ENCODE data around the gene CISTR.

CISTR gene

DNA sequence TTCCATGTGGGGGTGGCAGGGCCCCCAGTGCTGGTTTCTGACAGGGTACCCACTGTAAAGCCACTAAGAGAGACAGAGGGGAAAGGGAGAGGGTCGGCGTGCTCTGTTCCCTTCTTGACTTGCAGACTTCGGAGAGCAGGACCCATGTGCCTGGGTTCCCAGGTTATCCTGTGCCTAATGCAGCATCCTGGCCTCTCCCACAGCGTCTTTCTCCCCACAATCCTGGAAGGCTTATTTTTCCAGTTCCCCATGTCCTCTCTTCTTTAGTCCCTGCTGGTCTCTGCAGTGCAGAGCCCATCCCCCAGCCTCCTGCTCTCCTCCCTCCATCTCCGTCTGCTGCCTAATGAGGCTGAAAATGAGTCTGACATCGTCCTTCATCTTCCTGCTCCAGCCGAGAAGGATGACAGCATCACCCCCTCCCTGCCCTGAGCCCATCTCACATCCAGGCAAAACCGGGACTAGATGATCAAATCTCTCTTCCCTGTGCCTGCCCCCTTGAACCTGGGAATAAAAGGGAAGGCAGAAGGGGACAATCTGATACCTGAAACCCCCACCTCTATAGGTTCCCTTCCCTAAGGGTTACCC is 39.6 kb downstream of the CISTR start (continued):
- TF ChIP-seq, protein P1, sequence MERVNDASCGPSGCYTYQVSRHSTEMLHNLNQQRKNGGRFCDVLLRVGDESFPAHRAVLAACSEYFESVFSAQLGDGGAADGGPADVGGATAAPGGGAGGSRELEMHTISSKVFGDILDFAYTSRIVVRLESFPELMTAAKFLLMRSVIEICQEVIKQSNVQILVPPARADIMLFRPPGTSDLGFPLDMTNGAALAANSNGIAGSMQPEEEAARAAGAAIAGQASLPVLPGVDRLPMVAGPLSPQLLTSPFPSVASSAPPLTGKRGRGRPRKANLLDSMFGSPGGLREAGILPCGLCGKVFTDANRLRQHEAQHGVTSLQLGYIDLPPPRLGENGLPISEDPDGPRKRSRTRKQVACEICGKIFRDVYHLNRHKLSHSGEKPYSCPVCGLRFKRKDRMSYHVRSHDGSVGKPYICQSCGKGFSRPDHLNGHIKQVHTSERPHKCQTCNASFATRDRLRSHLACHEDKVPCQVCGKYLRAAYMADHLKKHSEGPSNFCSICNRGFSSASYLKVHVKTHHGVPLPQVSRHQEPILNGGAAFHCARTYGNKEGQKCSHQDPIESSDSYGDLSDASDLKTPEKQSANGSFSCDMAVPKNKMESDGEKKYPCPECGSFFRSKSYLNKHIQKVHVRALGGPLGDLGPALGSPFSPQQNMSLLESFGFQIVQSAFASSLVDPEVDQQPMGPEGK (tag by site-specific recombination; IDR thresholded peaks at IDR 0.05): peak; percentile 71; the same call in 1 of the 2 replicates
- no peak for TF ChIP-seq ZNF610 (tag by site-specific recombination; IDR thresholded peaks at IDR 0.05; ENCODE audit: borderline replicate concordance)
- no peak for TF ChIP-seq ZNF501 (tag by site-specific recombination; IDR thresholded peaks at IDR 0.05)
- no peak for TF ChIP-seq ZNF621 (tag by site-specific recombination; IDR thresholded peaks at IDR 0.05)
- TF ChIP-seq, protein P2, sequence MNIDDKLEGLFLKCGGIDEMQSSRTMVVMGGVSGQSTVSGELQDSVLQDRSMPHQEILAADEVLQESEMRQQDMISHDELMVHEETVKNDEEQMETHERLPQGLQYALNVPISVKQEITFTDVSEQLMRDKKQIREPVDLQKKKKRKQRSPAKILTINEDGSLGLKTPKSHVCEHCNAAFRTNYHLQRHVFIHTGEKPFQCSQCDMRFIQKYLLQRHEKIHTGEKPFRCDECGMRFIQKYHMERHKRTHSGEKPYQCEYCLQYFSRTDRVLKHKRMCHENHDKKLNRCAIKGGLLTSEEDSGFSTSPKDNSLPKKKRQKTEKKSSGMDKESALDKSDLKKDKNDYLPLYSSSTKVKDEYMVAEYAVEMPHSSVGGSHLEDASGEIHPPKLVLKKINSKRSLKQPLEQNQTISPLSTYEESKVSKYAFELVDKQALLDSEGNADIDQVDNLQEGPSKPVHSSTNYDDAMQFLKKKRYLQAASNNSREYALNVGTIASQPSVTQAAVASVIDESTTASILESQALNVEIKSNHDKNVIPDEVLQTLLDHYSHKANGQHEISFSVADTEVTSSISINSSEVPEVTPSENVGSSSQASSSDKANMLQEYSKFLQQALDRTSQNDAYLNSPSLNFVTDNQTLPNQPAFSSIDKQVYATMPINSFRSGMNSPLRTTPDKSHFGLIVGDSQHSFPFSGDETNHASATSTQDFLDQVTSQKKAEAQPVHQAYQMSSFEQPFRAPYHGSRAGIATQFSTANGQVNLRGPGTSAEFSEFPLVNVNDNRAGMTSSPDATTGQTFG (tag by site-specific recombination; IDR thresholded peaks at IDR 0.05; ENCODE audit: borderline replicate concordance): no peak
- no peak for TF ChIP-seq ZFP3 (tag by site-specific recombination; IDR thresholded peaks at IDR 0.05; ENCODE audit: low read depth)
- TF ChIP-seq, protein P3, sequence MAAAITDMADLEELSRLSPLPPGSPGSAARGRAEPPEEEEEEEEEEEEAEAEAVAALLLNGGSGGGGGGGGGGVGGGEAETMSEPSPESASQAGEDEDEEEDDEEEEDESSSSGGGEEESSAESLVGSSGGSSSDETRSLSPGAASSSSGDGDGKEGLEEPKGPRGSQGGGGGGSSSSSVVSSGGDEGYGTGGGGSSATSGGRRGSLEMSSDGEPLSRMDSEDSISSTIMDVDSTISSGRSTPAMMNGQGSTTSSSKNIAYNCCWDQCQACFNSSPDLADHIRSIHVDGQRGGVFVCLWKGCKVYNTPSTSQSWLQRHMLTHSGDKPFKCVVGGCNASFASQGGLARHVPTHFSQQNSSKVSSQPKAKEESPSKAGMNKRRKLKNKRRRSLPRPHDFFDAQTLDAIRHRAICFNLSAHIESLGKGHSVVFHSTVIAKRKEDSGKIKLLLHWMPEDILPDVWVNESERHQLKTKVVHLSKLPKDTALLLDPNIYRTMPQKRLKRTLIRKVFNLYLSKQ (tag by site-specific recombination; IDR thresholded peaks at IDR 0.05; ENCODE audit: borderline replicate concordance): no peak
- no peak for TF ChIP-seq ZNF843 (tag by site-specific recombination; IDR thresholded peaks at IDR 0.05)
- TF ChIP-seq ZNF341 (tag by site-specific recombination; IDR thresholded peaks at IDR 0.05; ENCODE audit: low read depth): no peak
- TF ChIP-seq IKZF3 (tag by site-specific recombination; IDR thresholded peaks at IDR 0.05): peak; percentile 76
- TF ChIP-seq SP3 (tag by site-specific recombination; IDR thresholded peaks at IDR 0.05): no peak
- TF ChIP-seq SP7 (tag by site-specific recombination; IDR thresholded peaks at IDR 0.05): peak; percentile 69
- no peak for TF ChIP-seq EGR2 (tag by site-specific recombination; IDR thresholded peaks at IDR 0.05; ENCODE audit: low read depth)
- TF ChIP-seq, protein P4, sequence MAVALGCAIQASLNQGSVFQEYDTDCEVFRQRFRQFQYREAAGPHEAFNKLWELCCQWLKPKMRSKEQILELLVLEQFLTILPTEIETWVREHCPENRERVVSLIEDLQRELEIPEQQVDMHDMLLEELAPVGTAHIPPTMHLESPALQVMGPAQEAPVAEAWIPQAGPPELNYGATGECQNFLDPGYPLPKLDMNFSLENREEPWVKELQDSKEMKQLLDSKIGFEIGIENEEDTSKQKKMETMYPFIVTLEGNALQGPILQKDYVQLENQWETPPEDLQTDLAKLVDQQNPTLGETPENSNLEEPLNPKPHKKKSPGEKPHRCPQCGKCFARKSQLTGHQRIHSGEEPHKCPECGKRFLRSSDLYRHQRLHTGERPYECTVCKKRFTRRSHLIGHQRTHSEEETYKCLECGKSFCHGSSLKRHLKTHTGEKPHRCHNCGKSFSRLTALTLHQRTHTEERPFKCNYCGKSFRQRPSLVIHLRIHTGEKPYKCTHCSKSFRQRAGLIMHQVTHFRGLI (tag by site-specific recombination; IDR thresholded peaks at IDR 0.05): no peak
- TF ChIP-seq PRDM1 (tag by site-specific recombination; IDR thresholded peaks at IDR 0.05): no peak
- TF ChIP-seq ZBTB17 (tag by site-specific recombination; IDR thresholded peaks at IDR 0.05): peak; percentile 97
- TF ChIP-seq, protein P5, sequence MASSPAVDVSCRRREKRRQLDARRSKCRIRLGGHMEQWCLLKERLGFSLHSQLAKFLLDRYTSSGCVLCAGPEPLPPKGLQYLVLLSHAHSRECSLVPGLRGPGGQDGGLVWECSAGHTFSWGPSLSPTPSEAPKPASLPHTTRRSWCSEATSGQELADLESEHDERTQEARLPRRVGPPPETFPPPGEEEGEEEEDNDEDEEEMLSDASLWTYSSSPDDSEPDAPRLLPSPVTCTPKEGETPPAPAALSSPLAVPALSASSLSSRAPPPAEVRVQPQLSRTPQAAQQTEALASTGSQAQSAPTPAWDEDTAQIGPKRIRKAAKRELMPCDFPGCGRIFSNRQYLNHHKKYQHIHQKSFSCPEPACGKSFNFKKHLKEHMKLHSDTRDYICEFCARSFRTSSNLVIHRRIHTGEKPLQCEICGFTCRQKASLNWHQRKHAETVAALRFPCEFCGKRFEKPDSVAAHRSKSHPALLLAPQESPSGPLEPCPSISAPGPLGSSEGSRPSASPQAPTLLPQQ (tag by site-specific recombination; IDR thresholded peaks at IDR 0.05): peak; percentile 70
- TF ChIP-seq ZNF391 (tag by site-specific recombination; IDR thresholded peaks at IDR 0.05; ENCODE audit: borderline replicate concordance, low read depth): no peak
- no peak for TF ChIP-seq GFI1B (tag by site-specific recombination; IDR thresholded peaks at IDR 0.05)
- TF ChIP-seq ZNF138 (tag by site-specific recombination; IDR thresholded peaks at IDR 0.05; ENCODE audit: borderline replicate concordance): no peak
- TF ChIP-seq, protein P6, sequence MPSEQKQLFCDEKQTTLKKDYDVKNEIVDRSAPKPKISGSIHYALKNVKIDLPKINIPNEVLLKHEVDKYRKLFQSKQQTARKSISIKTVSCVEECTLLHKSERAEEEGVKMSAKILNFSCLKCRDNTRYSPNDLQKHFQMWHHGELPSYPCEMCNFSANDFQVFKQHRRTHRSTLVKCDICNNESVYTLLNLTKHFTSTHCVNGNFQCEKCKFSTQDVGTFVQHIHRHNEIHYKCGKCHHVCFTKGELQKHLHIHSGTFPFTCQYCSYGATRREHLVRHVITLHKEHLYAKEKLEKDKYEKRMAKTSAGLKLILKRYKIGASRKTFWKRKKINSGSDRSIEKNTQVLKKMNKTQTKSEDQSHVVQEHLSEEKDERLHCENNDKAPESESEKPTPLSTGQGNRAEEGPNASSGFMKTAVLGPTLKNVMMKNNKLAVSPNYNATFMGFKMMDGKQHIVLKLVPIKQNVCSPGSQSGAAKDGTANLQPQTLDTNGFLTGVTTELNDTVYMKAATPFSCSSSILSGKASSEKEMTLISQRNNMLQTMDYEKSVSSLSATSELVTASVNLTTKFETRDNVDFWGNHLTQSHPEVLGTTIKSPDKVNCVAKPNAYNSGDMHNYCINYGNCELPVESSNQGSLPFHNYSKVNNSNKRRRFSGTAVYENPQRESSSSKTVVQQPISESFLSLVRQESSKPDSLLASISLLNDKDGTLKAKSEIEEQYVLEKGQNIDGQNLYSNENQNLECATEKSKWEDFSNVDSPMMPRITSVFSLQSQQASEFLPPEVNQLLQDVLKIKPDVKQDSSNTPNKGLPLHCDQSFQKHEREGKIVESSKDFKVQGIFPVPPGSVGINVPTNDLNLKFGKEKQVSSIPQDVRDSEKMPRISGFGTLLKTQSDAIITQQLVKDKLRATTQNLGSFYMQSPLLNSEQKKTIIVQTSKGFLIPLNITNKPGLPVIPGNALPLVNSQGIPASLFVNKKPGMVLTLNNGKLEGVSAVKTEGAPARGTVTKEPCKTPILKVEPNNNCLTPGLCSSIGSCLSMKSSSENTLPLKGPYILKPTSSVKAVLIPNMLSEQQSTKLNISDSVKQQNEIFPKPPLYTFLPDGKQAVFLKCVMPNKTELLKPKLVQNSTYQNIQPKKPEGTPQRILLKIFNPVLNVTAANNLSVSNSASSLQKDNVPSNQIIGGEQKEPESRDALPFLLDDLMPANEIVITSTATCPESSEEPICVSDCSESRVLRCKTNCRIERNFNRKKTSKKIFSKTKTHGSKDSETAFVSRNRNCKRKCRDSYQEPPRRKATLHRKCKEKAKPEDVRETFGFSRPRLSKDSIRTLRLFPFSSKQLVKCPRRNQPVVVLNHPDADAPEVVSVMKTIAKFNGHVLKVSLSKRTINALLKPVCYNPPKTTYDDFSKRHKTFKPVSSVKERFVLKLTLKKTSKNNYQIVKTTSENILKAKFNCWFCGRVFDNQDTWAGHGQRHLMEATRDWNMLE (tag by site-specific recombination; conservative IDR thresholded peaks at IDR 0.05; ENCODE audit: low read depth): no peak
- TF ChIP-seq, protein P7, sequence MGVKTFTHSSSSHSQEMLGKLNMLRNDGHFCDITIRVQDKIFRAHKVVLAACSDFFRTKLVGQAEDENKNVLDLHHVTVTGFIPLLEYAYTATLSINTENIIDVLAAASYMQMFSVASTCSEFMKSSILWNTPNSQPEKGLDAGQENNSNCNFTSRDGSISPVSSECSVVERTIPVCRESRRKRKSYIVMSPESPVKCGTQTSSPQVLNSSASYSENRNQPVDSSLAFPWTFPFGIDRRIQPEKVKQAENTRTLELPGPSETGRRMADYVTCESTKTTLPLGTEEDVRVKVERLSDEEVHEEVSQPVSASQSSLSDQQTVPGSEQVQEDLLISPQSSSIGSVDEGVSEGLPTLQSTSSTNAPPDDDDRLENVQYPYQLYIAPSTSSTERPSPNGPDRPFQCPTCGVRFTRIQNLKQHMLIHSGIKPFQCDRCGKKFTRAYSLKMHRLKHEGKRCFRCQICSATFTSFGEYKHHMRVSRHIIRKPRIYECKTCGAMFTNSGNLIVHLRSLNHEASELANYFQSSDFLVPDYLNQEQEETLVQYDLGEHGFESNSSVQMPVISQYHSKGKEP (tag by site-specific recombination; IDR thresholded peaks at IDR 0.05): no peak
- no peak for TF ChIP-seq ZNF169 (tag by site-specific recombination; IDR thresholded peaks at IDR 0.05)
- TF ChIP-seq ZNF510 (tag by site-specific recombination; IDR thresholded peaks at IDR 0.05; ENCODE audit: insufficient replicate concordance): no peak

All from HEK293 (cell line).